ENCODE results near the gene ALOX5. TPM values are rescaled to one million over a fixed set of nuclear protein-coding genes. Genes with fewer than 3 reads are reported as not detected.

Gene ALOX5
- total and polyA plus RNA-seq, 2 of the 4 experiments (the other 2 are of a cell fraction) = not detected

DNA sequence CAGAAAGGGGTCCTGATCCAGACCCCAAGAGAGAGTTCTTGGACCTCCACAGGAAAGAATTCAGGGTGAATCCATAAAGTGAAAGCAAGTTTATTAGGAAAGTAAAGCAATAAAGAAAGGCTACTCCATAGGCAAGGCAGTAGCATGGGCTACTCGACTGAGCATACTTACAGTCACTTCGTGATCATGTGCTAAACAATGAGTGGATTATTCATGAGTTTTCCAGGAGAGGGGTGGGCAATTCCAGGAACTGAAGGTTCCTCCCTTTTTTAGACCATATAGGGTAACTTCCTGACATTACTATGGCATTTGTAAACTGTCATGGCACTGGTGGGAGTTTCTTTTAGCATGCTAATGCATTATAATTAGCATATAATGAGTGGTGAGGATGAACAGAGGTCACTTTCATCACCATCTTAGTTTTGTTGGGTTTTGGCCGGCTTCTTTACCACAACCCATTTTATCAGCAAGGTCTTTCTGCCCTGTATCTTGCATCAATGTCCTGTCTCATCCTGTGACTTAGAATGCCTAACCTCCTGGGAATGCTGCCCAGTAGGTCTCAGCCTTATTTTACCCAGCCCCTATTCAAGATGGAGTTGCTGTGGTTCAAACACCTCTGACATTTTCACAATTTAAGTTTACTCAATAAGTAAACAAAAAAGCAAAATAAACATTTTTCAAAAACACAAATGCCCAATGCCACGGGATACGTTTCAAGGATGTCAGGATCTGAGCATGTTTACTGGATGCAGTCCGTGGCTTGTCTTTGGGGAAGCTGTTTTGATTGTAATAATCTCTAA is 37.0 kb downstream of the ALOX5 start:
- Histone ChIP-seq H3K36me3 (ENCODE audit: control insufficient read depth, insufficient read depth, low read length) (no peaks in the 10 kb centered on the region), H3K9me1 (ENCODE audit: insufficient read depth, low read length) (no peaks in the 10 kb centered on the region), H2BK5ac (ENCODE audit: low read depth, low read length, poor library complexity, severe bottlenecking) (no peak overlapping the region), H3K9me3 (ENCODE audit: control insufficient read depth, insufficient read depth, low read length) (no peaks in the 10 kb centered on the region), H2BK15ac (ENCODE audit: low read depth, low read length) (no peak overlapping the region), H2AK9ac (replicated peaks; ENCODE audit: low read depth, low read length, poor library complexity) (no peak overlapping the region), H2BK120ac (ENCODE audit: low read depth, low read length) (no peak overlapping the region), H3K79me1 (ENCODE audit: low read depth in 1 of 2, low read length in 2 of 2) (no peaks in the 10 kb centered on the region), H4K5ac (ENCODE audit: low read depth, low read length) (no peak overlapping the region), H2AK5ac (ENCODE audit: low read depth, low read length) (no peak overlapping the region), H3K4ac (ENCODE audit: low read depth, low read length) (no peak overlapping the region), H3K23ac (ENCODE audit: low read depth, low read length) (no peak overlapping the region), H3K9ac (ENCODE audit: low read depth, low read length) (no peak overlapping the region), H3K4me2 (ENCODE audit: low read depth, low read length) (no peak overlapping the region), H3K27ac (ENCODE audit: insufficient read depth, low read length) (no peak overlapping the region), H2AFZ (replicated peaks; ENCODE audit: low read length, poor library complexity) (no peak overlapping the region), H4K91ac (ENCODE audit: insufficient read depth, low read depth, low read length) (no peak overlapping the region), H3K4me1 (ENCODE audit: control insufficient read depth, insufficient read depth, low read length) (no peaks in the 10 kb centered on the region), H4K20me1 (ENCODE audit: insufficient read depth, low read length) (no peaks in the 10 kb centered on the region), H3K27me3 (ENCODE audit: control insufficient read depth, insufficient read depth, low read length) (peaks cover 2% of the 10 kb centered on the region; the same call in 1 of the 2 replicates), H3K18ac (ENCODE audit: low read depth, low read length) (no peak overlapping the region), H4K8ac (ENCODE audit: low read depth in 2 of 2, low read length in 2 of 2) (no peak overlapping the region), H3K14ac (replicated peaks; ENCODE audit: low read depth, low read length) (no peak overlapping the region), H3K56ac (ENCODE audit: extremely low read depth, insufficient read depth, low read length) (no peak overlapping the region), H3K4me3 (ENCODE audit: insufficient read depth, low read depth, low read length) (no peak overlapping the region), H2BK20ac (ENCODE audit: low read depth, low read length) (no peak overlapping the region)
- ATAC-seq (ENCODE audit: low read depth) = no peak
- no TSS peak for BruUV-seq (replicated peaks)
- in situ Hi-C loops (cut with MboI; ENCODE audit: low sequenced_read_pairs) (no loop called here), intact Hi-C loops (cut with micrococcal nuclease) (no loop called here), dilution Hi-C loops (cut with HindIII; ENCODE audit: low sequenced_read_pairs, unreplicated experiment) (no loop called here)
- no peak for TF ChIP-seq MXI1 (IDR thresholded peaks at IDR 0.05; ENCODE audit: borderline replicate concordance, low read depth, low read length)
- TF ChIP-seq BHLHE40 (IDR thresholded peaks at IDR 0.05; ENCODE audit: low read depth, low read length) = no peak
- no peak for TF ChIP-seq RFX5 (IDR thresholded peaks at IDR 0.05; ENCODE audit: low read depth, low read length)
- TF ChIP-seq CEBPB (IDR thresholded peaks at IDR 0.05; ENCODE audit: low read depth, low read length) = no peak
- TF ChIP-seq, protein P1, sequence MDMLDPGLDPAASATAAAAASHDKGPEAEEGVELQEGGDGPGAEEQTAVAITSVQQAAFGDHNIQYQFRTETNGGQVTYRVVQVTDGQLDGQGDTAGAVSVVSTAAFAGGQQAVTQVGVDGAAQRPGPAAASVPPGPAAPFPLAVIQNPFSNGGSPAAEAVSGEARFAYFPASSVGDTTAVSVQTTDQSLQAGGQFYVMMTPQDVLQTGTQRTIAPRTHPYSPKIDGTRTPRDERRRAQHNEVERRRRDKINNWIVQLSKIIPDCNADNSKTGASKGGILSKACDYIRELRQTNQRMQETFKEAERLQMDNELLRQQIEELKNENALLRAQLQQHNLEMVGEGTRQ (IDR thresholded peaks at IDR 0.05; ENCODE audit: low read depth, low read length) = no peak
- no peak for TF ChIP-seq MAZ (IDR thresholded peaks at IDR 0.05; ENCODE audit: borderline replicate concordance, low read depth, low read length)
- TF ChIP-seq RCOR1 (IDR thresholded peaks at IDR 0.05; ENCODE audit: insufficient replicate concordance, low read length) = no peak
- no peak for TF ChIP-seq RAD21 (IDR thresholded peaks at IDR 0.05; ENCODE audit: low read length)
- TF ChIP-seq ELK1 (IDR thresholded peaks at IDR 0.05; ENCODE audit: borderline replicate concordance, low read depth, low read length) = no peak
- TF ChIP-seq NFE2L2 (IDR thresholded peaks at IDR 0.05; ENCODE audit: low read depth, low read length) = no peak
- TF ChIP-seq MAFK (IDR thresholded peaks at IDR 0.05; ENCODE audit: low read depth, low read length) = no peak
- no peak for TF ChIP-seq CHD1 (IDR thresholded peaks at IDR 0.05; ENCODE audit: low read depth, low read length)
- TF ChIP-seq SMC3 (IDR thresholded peaks at IDR 0.05; ENCODE audit: low read depth, low read length) = no peak
- TF ChIP-seq FOS (IDR thresholded peaks at IDR 0.05; ENCODE audit: low read depth, low read length) = no peak
- TF ChIP-seq POLR2A (IDR thresholded peaks at IDR 0.05; ENCODE audit: low read depth, low read length) = no peak
- TF ChIP-seq, protein P2, sequence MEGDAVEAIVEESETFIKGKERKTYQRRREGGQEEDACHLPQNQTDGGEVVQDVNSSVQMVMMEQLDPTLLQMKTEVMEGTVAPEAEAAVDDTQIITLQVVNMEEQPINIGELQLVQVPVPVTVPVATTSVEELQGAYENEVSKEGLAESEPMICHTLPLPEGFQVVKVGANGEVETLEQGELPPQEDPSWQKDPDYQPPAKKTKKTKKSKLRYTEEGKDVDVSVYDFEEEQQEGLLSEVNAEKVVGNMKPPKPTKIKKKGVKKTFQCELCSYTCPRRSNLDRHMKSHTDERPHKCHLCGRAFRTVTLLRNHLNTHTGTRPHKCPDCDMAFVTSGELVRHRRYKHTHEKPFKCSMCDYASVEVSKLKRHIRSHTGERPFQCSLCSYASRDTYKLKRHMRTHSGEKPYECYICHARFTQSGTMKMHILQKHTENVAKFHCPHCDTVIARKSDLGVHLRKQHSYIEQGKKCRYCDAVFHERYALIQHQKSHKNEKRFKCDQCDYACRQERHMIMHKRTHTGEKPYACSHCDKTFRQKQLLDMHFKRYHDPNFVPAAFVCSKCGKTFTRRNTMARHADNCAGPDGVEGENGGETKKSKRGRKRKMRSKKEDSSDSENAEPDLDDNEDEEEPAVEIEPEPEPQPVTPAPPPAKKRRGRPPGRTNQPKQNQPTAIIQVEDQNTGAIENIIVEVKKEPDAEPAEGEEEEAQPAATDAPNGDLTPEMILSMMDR (conservative IDR thresholded peaks at IDR 0.05; ENCODE audit: low read depth, low read length) = no peak
- ChIA-PET POLR2A (ENCODE audit: unreplicated experiment) (no interaction called here), CTCF (no interaction called here)
- no CpG with 5 or more reads among the region's 6 CpGs for WGBS, 2 experiments (ENCODE audit: extremely low coverage in 2 of 2, insufficient read length in 1 of 2)
- DNase-seq = no peak

Measured in IMR-90 (cell line).